H9 (cell line): ENCODE data around the gene ATP2B2. TPM values are rescaled to one million over a fixed set of nuclear protein-coding genes. Genes with fewer than 3 reads are reported as not detected.

Experiments
- DNase-seq: peaks from one replicate; pipeline ENCODE4 v3.0.0-alpha.2; 2017
- H2AFZ ChIP-seq: one replicate; pipeline ENCODE4 v1.6.1; 2013; ENCODE audit warnings: mild to moderate bottlenecking, low read length, control low read depth, moderate library complexity
- H2AK5ac ChIP-seq: 2 replicates; pipeline ENCODE4 v1.6.1; 2013; ENCODE audit warnings: low read length, control low read depth, mixed read lengths; ENCODE audit not compliant: insufficient read length
- H2BK120ac ChIP-seq: one replicate; pipeline ENCODE4 v1.6.1; 2013; ENCODE audit warnings: low read depth, mild to moderate bottlenecking, low read length, control low read depth, inconsistent platforms; ENCODE audit not compliant: poor library complexity, severe bottlenecking
- H2BK12ac ChIP-seq: 2 replicates; pipeline ENCODE4 v1.6.1; 2013; ENCODE audit warnings: low read length, control low read depth, mixed read lengths, low read depth; ENCODE audit not compliant: insufficient read length
- H2BK15ac ChIP-seq: 2 replicates; pipeline ENCODE4 v1.6.1; 2013; ENCODE audit warnings: low read depth, low read length, control low read depth
- H2BK20ac ChIP-seq: one replicate; pipeline ENCODE4 v1.6.1; 2013; ENCODE audit warnings: low read depth, mild to moderate bottlenecking, low read length, control low read depth, inconsistent platforms; ENCODE audit not compliant: poor library complexity, severe bottlenecking
- H2BK5ac ChIP-seq: 2 replicates; pipeline ENCODE4 v1.6.1; 2013; ENCODE audit warnings: low read length, control low read depth, mixed read lengths; ENCODE audit not compliant: insufficient read length
- H3K14ac ChIP-seq: 2 replicates; pipeline ENCODE4 v1.6.1; 2013; ENCODE audit warnings: low read length, control low read depth; ENCODE audit not compliant: insufficient read depth
- H3K18ac ChIP-seq: 2 replicates; pipeline ENCODE4 v1.6.1; 2013; ENCODE audit warnings: low read depth, mild to moderate bottlenecking, mixed read lengths, low read length, control low read depth; ENCODE audit not compliant: insufficient read length
- H3K23ac ChIP-seq: 2 replicates; pipeline ENCODE4 v1.6.1; 2013; ENCODE audit warnings: low read length, control low read depth, mixed read lengths, low read depth; ENCODE audit not compliant: insufficient read length
- H3K23me2 ChIP-seq: 2 replicates; pipeline ENCODE4 v1.6.1; 2013; ENCODE audit warnings: low read depth, mild to moderate bottlenecking, mixed read lengths, low read length, control low read depth; ENCODE audit not compliant: insufficient read length, poor library complexity, severe bottlenecking
- H3K27ac ChIP-seq: 2 replicates; pipeline ENCODE4 v1.5.1; 2013; ENCODE audit warnings: low read length, control low read depth, mixed read lengths, low read depth; ENCODE audit not compliant: insufficient read length
- H3K27me3 ChIP-seq: 2 replicates; pipeline ENCODE4 v1.6.1; 2013; ENCODE audit warnings: low read length, control low read depth, inconsistent platforms; ENCODE audit not compliant: insufficient read depth
- H3K4ac ChIP-seq: 2 replicates; pipeline ENCODE4 v1.6.1; 2013; ENCODE audit warnings: low read depth, mild to moderate bottlenecking, control low read depth, inconsistent platforms, low read length, moderate library complexity
- H3K4me1 ChIP-seq: 2 replicates; pipeline ENCODE4 v1.6.1; 2013; ENCODE audit warnings: low read length, control low read depth, inconsistent platforms; ENCODE audit not compliant: insufficient read depth
- H3K4me2 ChIP-seq: 2 replicates; pipeline ENCODE4 v1.6.1; 2013; ENCODE audit warnings: low read length, control low read depth, mixed read lengths; ENCODE audit not compliant: insufficient read length, insufficient read depth
- H3K56ac ChIP-seq: 2 replicates; pipeline ENCODE4 v1.6.1; 2013; ENCODE audit warnings: low read depth, mild to moderate bottlenecking, mixed read lengths, low read length, control low read depth; ENCODE audit not compliant: insufficient read length
- H3K79me1 ChIP-seq: 2 replicates; pipeline ENCODE4 v1.6.1; 2013; ENCODE audit warnings: low read depth, mild to moderate bottlenecking, moderate library complexity, low read length, control low read depth, inconsistent platforms; ENCODE audit not compliant: insufficient read depth, poor library complexity, severe bottlenecking
- H3K79me2 ChIP-seq: 2 replicates; pipeline ENCODE4 v1.6.1; 2013; ENCODE audit warnings: low read length, control low read depth, inconsistent platforms; ENCODE audit not compliant: insufficient read depth
- H3K9ac ChIP-seq: 2 replicates; pipeline ENCODE4 v1.6.1; 2013; ENCODE audit warnings: low read length, control low read depth, mixed read lengths; ENCODE audit not compliant: insufficient read length; ENCODE audit errors: extremely low read depth
- H3K9me3 ChIP-seq: one replicate; pipeline ENCODE4 v1.6.1; 2013; ENCODE audit warnings: low read depth, low read length, inconsistent platforms; ENCODE audit not compliant: control insufficient read depth
- H3T11ph ChIP-seq: one replicate; pipeline ENCODE4 v1.6.1; 2013; ENCODE audit warnings: mild to moderate bottlenecking, low read length, control low read depth, inconsistent platforms
- H4K20me1 ChIP-seq: one replicate; pipeline ENCODE4 v1.6.1; 2013; ENCODE audit not compliant: control insufficient read depth, insufficient read length, insufficient read depth
- H4K5ac ChIP-seq: 2 replicates; pipeline ENCODE4 v1.6.1; 2013; ENCODE audit warnings: low read depth, mild to moderate bottlenecking, mixed read lengths, low read length, control low read depth; ENCODE audit not compliant: insufficient read length
- H4K8ac ChIP-seq: replicated peaks from 2 replicates; pipeline ENCODE4 v1.6.1; 2013; ENCODE audit warnings: low read length, control low read depth, mixed read lengths, low read depth; ENCODE audit not compliant: insufficient read length
- H4K91ac ChIP-seq: 2 replicates; pipeline ENCODE4 v1.6.1; 2013; ENCODE audit warnings: low read depth, mild to moderate bottlenecking, moderate library complexity, mixed read lengths, low read length, control low read depth; ENCODE audit not compliant: insufficient read length
- H3K27ac Mint-ChIP-seq, 3 experiments: 2 replicates in 2 of 3; 3 replicates in 1 of 3; pipeline ENCODE4 v1.8.0; 2020 to 2021; ENCODE audit warnings: mixed read lengths in 3 of 3, mild to moderate bottlenecking in 1 of 3, moderate library complexity in 1 of 3
- H3K27me3 Mint-ChIP-seq: 2 replicates; pipeline ENCODE4 v1.8.0; 2021; ENCODE audit warnings: low read depth, mild to moderate bottlenecking, moderate library complexity, mixed read lengths
- H3K36me3 Mint-ChIP-seq, 3 experiments: 2 replicates in 2 of 3; 3 replicates in 1 of 3; pipeline ENCODE4 v1.8.0; 2020 to 2021; ENCODE audit warnings: low read depth in 3 of 3, mixed read lengths in 3 of 3; ENCODE audit not compliant: insufficient read depth in 1 of 3
- H3K4me1 Mint-ChIP-seq, 2 experiments: 2 replicates each; pipeline ENCODE4 v1.8.0; 2020; ENCODE audit warnings: mixed read lengths in 2 of 2
- H3K4me3 Mint-ChIP-seq, 2 experiments: 2 replicates in 1 of 2; 3 replicates in 1 of 2; pipeline ENCODE4 v1.8.0; 2020 to 2021; ENCODE audit warnings: mild to moderate bottlenecking in 2 of 2, mixed read lengths in 2 of 2, moderate library complexity in 1 of 2
- H3K9me3 Mint-ChIP-seq, 2 experiments: 2 replicates in 1 of 2; 3 replicates in 1 of 2; pipeline ENCODE4 v1.8.0; 2020; ENCODE audit warnings: mild to moderate bottlenecking in 2 of 2, mixed read lengths in 2 of 2, moderate library complexity in 1 of 2
- WGBS: extraction: QIAGEN DNeasy Blood & Tissue Kit; methylation state at CpG from one replicate; pipeline ENCODE4 v1.1.7; 2013; ENCODE audit warnings: missing lambda C conversion rate, low lambda C conversion rate, mixed read lengths; ENCODE audit not compliant: insufficient read length; ENCODE audit errors: extremely low coverage; 5-methylcytosine and 5-hydroxymethylcytosine counted together
- total RNA-seq: library from RNA; stranded (reverse); gene quantifications from 2 replicates; pipeline ENCODE4 v1.2.1, GENCODE V29; 2021
- TF ChIP-seq, protein P1 (sequence below): fragments of 200-600 bp; sonication (generic); conservative IDR thresholded peaks from 3 replicates; pipeline ENCODE4 v1.8.0; 2021; ENCODE audit warnings: antibody characterized with exemption, mild to moderate bottlenecking

Gene ATP2B2
- total RNA-seq, 1 experiment from 2014 or later, result 0.33 TPM

DNA sequence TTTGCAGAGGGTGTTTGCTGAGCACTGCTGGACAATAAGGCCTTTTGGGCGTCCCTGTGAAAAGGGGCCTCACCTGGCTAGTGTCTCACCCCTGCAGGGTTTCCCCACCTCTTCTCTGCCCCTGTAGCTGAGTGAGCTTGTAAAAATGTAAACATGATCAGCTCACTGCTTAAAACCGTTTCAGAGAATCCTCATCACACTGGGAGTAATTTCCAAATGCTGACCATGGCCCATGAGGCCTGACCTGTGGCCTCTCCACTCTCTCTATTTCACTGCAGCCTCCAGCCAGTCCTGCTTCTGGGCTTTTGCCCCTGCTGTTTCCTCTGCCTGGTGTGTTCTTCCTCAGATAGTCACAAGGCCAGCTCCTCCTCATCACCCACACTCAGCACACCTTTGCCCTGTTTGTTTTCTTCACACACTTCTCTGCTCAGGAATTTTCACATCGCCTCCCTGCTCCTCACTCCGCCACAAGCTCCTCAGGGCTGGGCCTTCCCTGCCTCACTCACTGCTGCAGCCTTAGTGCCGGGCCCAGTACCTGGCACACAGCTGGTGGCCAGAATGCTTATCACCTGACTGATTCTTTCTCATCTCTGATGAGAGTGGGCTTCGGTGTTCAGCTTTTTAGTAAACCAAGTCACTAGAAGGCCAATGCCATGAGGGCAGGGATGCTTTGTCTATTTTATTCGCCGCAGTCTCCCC, 105.2 kb downstream of the ATP2B2 start:
- Mint-ChIP-seq H3K27ac (peak overlapping the region in 1 of 3 experiments; percentile 3; a peak in 1 of 7 replicates), H3K9me3 (no peaks in the 10 kb centered on the region), H3K4me1 (peaks cover 25% of the 10 kb centered on the region in 2 experiments), H3K27me3 (peaks cover 3% of the 10 kb centered on the region), H3K36me3 (no peaks in the 10 kb centered on the region), H3K4me3 (no peak overlapping the region)
- no peak overlapping the region for H4K5ac ChIP-seq
- no peak overlapping the region for H3K27ac ChIP-seq
- no peak overlapping the region for H2AFZ ChIP-seq
- no peak overlapping the region for H2BK15ac ChIP-seq
- no peaks in the 10 kb centered on the region for H3K23me2 ChIP-seq
- H3K4me2 ChIP-seq, result no peak overlapping the region
- H2BK5ac ChIP-seq, result no peak overlapping the region
- no peaks in the 10 kb centered on the region for H4K20me1 ChIP-seq
- TF ChIP-seq, protein P1, sequence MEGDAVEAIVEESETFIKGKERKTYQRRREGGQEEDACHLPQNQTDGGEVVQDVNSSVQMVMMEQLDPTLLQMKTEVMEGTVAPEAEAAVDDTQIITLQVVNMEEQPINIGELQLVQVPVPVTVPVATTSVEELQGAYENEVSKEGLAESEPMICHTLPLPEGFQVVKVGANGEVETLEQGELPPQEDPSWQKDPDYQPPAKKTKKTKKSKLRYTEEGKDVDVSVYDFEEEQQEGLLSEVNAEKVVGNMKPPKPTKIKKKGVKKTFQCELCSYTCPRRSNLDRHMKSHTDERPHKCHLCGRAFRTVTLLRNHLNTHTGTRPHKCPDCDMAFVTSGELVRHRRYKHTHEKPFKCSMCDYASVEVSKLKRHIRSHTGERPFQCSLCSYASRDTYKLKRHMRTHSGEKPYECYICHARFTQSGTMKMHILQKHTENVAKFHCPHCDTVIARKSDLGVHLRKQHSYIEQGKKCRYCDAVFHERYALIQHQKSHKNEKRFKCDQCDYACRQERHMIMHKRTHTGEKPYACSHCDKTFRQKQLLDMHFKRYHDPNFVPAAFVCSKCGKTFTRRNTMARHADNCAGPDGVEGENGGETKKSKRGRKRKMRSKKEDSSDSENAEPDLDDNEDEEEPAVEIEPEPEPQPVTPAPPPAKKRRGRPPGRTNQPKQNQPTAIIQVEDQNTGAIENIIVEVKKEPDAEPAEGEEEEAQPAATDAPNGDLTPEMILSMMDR, result peak; percentile 49; the same call in 2 of the 3 replicates
- no peak overlapping the region for H3K56ac ChIP-seq
- peak overlapping the region; percentile 19 for H4K8ac ChIP-seq
- H3K4me1 ChIP-seq, result peaks cover 11% of the 10 kb centered on the region
- no peak overlapping the region for H3T11ph ChIP-seq
- no peaks in the 10 kb centered on the region for H3K79me2 ChIP-seq
- H3K9ac ChIP-seq, result no peak overlapping the region
- no peak overlapping the region for H2BK20ac ChIP-seq
- no peak overlapping the region for H2AK5ac ChIP-seq
- no peak overlapping the region for H4K91ac ChIP-seq
- H3K14ac ChIP-seq, result no peak overlapping the region; the same call in 1 of the 2 replicates
- WGBS, result no CpG with 5 or more reads among the region's 8 CpGs
- H3K23ac ChIP-seq, result no peak overlapping the region
- no peaks in the 10 kb centered on the region for H3K79me1 ChIP-seq
- peak; percentile 41 for DNase-seq
- H3K4ac ChIP-seq, result no peak overlapping the region
- H3K27me3 ChIP-seq, result no peaks in the 10 kb centered on the region
- no peak overlapping the region for H2BK120ac ChIP-seq
- no peaks in the 10 kb centered on the region for H3K9me3 ChIP-seq
- no peak overlapping the region for H2BK12ac ChIP-seq
- H3K18ac ChIP-seq, result no peak overlapping the region
